ENCODE results near the gene CHST7.

The CHST7 gene

DNA sequence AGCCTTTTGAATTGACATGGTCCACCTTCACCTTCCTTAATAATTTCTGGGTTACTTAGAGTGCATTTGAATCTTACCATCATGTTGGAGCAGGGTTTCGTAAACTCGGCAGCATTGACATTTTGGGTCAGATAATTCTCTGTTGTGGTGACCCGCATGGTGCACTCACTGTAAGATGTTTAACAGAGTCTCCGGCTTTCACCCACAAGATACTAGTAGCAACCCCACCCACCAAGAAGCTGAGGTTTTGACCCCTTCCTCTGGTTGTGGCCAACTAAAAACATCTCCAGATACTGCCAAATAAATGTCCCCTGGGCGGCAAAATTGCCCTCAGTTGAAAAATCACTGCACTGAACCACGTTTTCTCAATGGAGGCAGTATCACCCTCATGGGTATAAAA is 62.7 kb downstream of the CHST7 start:
- no peak overlapping the region for H4K91ac ChIP-seq (ENCODE audit: low read length)
- H3K4me2 ChIP-seq (ENCODE audit: low read length, poor library complexity, severe bottlenecking) = no peak overlapping the region
- no peaks in the 10 kb centered on the region for H3K9me3 ChIP-seq (ENCODE audit: control insufficient read depth, low read length)
- no peak overlapping the region for H3K23ac ChIP-seq (ENCODE audit: low read length in 2 of 2)
- H3K79me1 ChIP-seq (replicated peaks; ENCODE audit: low read length, poor library complexity, severe bottlenecking) = no peaks in the 10 kb centered on the region
- H2BK12ac ChIP-seq (ENCODE audit: low read length in 2 of 2) = no peak overlapping the region
- H3K4me1 ChIP-seq (ENCODE audit: control insufficient read depth, insufficient read depth, low read depth, low read length) = no peaks in the 10 kb centered on the region
- H3K4me3 ChIP-seq (ENCODE audit: insufficient read depth in 1 of 2, low read depth in 1 of 2, low read length in 2 of 2) = no peak overlapping the region
- H2BK15ac ChIP-seq (ENCODE audit: low read depth, poor library complexity, severe bottlenecking) = no peak overlapping the region
- no peak overlapping the region for H2AK5ac ChIP-seq (ENCODE audit: low read length, severe bottlenecking)
- H3K9ac ChIP-seq (ENCODE audit: low read length) = peak overlapping the region; percentile 16
- no peak for DNase-seq
- no peak overlapping the region for H3K4ac ChIP-seq (ENCODE audit: low read depth in 1 of 2, low read length in 2 of 2)
- H3K27me3 ChIP-seq (ENCODE audit: control insufficient read depth in 1 of 2, insufficient read depth in 1 of 2, low read length in 2 of 2) = peaks cover 0 to 9% of the 10 kb centered on the region in 2 experiments
- H2BK5ac ChIP-seq (ENCODE audit: low read depth, low read length, poor library complexity, severe bottlenecking) = no peak overlapping the region
- H2AFZ ChIP-seq (ENCODE audit: low read depth, low read length) = no peak overlapping the region
- no peak overlapping the region for H2BK120ac ChIP-seq (ENCODE audit: low read depth, low read length)
- H3K18ac ChIP-seq (ENCODE audit: low read depth in 1 of 2, low read length in 2 of 2) = no peak overlapping the region
- WGBS = 91% methylated on average over 4 of the region's 6 CpGs
- no peak overlapping the region for H3K27ac ChIP-seq (ENCODE audit: low read length, poor library complexity, severe bottlenecking)
- no peak overlapping the region for H4K8ac ChIP-seq (ENCODE audit: low read length)
- peaks cover 0 to 1% of the 10 kb centered on the region in 2 experiments for H3K36me3 ChIP-seq (ENCODE audit: control insufficient read depth in 1 of 2, insufficient read depth in 2 of 2, low read depth in 1 of 2, low read length in 2 of 2)
- no peak overlapping the region for H3K14ac ChIP-seq (ENCODE audit: low read length in 2 of 2)

DNA sequence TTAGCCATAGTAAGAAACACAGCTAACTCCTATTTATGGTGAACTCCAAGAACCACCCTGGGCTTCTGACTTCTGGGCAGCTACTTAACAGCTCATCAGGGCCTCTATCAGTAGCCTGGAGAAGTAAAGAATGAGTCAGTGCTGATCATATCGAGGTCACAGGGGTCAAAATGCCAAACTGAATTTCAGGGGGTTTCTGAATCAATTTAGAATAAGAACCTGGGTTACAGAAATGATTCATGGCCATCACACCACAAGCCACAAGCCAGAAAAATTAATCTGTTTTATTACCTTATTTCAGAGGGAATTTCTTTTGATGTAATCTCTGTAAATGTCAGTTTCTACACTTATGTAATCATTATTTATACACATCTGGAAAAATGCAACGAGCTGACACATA is 64.4 kb downstream of the CHST7 start:
- Histone ChIP-seq H4K91ac (ENCODE audit: low read length) (no peak overlapping the region), H3K23ac (ENCODE audit: low read length in 2 of 2) (no peak overlapping the region), H2BK15ac (ENCODE audit: low read depth, poor library complexity, severe bottlenecking) (no peak overlapping the region), H3K18ac (ENCODE audit: low read depth in 1 of 2, low read length in 2 of 2) (no peak overlapping the region), H3K4ac (ENCODE audit: low read depth in 1 of 2, low read length in 2 of 2) (no peak overlapping the region), H3K27ac (ENCODE audit: low read length, poor library complexity, severe bottlenecking) (no peak overlapping the region), H2BK12ac (ENCODE audit: low read length in 2 of 2) (no peak overlapping the region), H3K14ac (ENCODE audit: low read length in 2 of 2) (no peak overlapping the region), H3K4me2 (ENCODE audit: low read length, poor library complexity, severe bottlenecking) (no peak overlapping the region), H3K4me3 (ENCODE audit: insufficient read depth in 1 of 2, low read depth in 1 of 2, low read length in 2 of 2) (no peak overlapping the region), H3K36me3 (ENCODE audit: control insufficient read depth in 1 of 2, insufficient read depth in 2 of 2, low read depth in 1 of 2, low read length in 2 of 2) (peaks cover 0 to 6% of the 10 kb centered on the region in 2 experiments), H2AK5ac (ENCODE audit: low read length, severe bottlenecking) (no peak overlapping the region), H3K9me3 (ENCODE audit: control insufficient read depth, low read length) (no peaks in the 10 kb centered on the region), H3K79me1 (replicated peaks; ENCODE audit: low read length, poor library complexity, severe bottlenecking) (no peaks in the 10 kb centered on the region), H3K9ac (ENCODE audit: low read length) (no peak overlapping the region), H4K8ac (ENCODE audit: low read length) (no peak overlapping the region), H2BK120ac (ENCODE audit: low read depth, low read length) (no peak overlapping the region), H3K27me3 (ENCODE audit: control insufficient read depth in 1 of 2, insufficient read depth in 1 of 2, low read length in 2 of 2) (peaks cover 0 to 16% of the 10 kb centered on the region in 2 experiments), H3K4me1 (ENCODE audit: control insufficient read depth, insufficient read depth, low read depth, low read length) (no peaks in the 10 kb centered on the region), H2BK5ac (ENCODE audit: low read depth, low read length, poor library complexity, severe bottlenecking) (no peak overlapping the region), H2AFZ (ENCODE audit: low read depth, low read length) (no peak overlapping the region)
- WGBS = no CpG with 5 or more reads among the region's 2 CpGs
- DNase-seq = no peak

DNA sequence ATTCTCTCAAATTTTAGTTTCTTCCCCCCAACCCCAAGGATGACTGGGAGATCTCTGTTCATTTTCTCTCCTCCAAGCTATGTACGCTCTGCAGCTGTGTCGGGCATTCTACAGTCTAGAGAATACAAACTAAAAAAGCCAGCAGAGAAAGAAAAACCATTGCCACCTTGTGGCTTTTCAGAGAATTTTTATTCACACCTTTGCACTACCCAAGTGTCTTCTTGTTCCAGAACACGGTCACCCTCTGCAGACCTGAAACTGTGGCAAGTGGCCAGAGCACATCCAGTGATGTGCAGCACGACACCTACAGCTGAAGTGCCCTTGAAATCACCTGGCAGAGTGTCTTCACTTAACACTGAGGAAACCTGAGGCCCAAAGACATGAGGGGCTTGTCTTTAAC is 68.6 kb downstream of the CHST7 start:
- H3K14ac ChIP-seq (ENCODE audit: low read length in 2 of 2) = no peak overlapping the region
- peaks cover 0 to 23% of the 10 kb centered on the region in 2 experiments for H3K27me3 ChIP-seq (ENCODE audit: control insufficient read depth in 1 of 2, insufficient read depth in 1 of 2, low read length in 2 of 2)
- peak; percentile 54 for DNase-seq
- no peak overlapping the region for H3K23ac ChIP-seq (ENCODE audit: low read length in 2 of 2)
- H3K4me3 ChIP-seq (ENCODE audit: insufficient read depth in 1 of 2, low read depth in 1 of 2, low read length in 2 of 2) = no peak overlapping the region
- H4K8ac ChIP-seq (ENCODE audit: low read length) = no peak overlapping the region
- H3K9ac ChIP-seq (ENCODE audit: low read length) = no peak overlapping the region
- no peaks in the 10 kb centered on the region for H3K9me3 ChIP-seq (ENCODE audit: control insufficient read depth, low read length)
- no peak overlapping the region for H2BK5ac ChIP-seq (ENCODE audit: low read depth, low read length, poor library complexity, severe bottlenecking)
- H3K36me3 ChIP-seq (ENCODE audit: control insufficient read depth in 1 of 2, insufficient read depth in 2 of 2, low read depth in 1 of 2, low read length in 2 of 2) = peaks cover 9 to 20% of the 10 kb centered on the region in 2 experiments
- H3K4ac ChIP-seq (ENCODE audit: low read depth in 1 of 2, low read length in 2 of 2) = no peak overlapping the region
- no peaks in the 10 kb centered on the region for H3K79me1 ChIP-seq (replicated peaks; ENCODE audit: low read length, poor library complexity, severe bottlenecking)
- H3K18ac ChIP-seq (ENCODE audit: low read depth in 1 of 2, low read length in 2 of 2) = no peak overlapping the region
- H2AK5ac ChIP-seq (ENCODE audit: low read length, severe bottlenecking) = no peak overlapping the region
- H3K4me2 ChIP-seq (ENCODE audit: low read length, poor library complexity, severe bottlenecking) = no peak overlapping the region
- H4K91ac ChIP-seq (ENCODE audit: low read length) = no peak overlapping the region
- H2AFZ ChIP-seq (ENCODE audit: low read depth, low read length) = no peak overlapping the region
- H2BK12ac ChIP-seq (ENCODE audit: low read length in 2 of 2) = no peak overlapping the region
- no peaks in the 10 kb centered on the region for H3K4me1 ChIP-seq (ENCODE audit: control insufficient read depth, insufficient read depth, low read depth, low read length)
- 67% methylated on average over 4 of the region's 4 CpGs for WGBS
- H2BK120ac ChIP-seq (ENCODE audit: low read depth, low read length) = no peak overlapping the region
- H2BK15ac ChIP-seq (ENCODE audit: low read depth, poor library complexity, severe bottlenecking) = no peak overlapping the region
- H3K27ac ChIP-seq (ENCODE audit: low read length, poor library complexity, severe bottlenecking) = no peak overlapping the region

DNA sequence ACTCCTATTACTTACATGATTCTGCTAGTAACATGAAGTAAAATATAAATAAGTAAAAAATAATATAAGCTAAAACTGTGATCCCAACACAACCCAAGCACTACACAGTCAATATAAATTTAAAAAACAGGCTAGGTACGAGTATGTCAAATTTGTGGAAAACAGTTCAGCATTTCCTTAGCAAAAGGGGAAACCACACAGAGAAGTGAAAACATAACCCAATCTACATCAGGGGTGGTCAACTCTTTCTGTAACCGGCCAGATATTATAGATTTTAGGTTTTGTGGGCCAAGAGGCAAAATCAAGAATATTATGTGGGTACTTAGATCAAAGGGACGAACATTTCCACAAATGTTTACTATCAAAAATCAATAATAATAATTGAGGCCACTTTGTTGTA is 70.1 kb downstream of the CHST7 start:
- Histone ChIP-seq H3K36me3 (ENCODE audit: control insufficient read depth in 1 of 2, insufficient read depth in 2 of 2, low read depth in 1 of 2, low read length in 2 of 2) (peaks cover 10 to 33% of the 10 kb centered on the region in 2 experiments), H3K14ac (ENCODE audit: low read length in 2 of 2) (no peak overlapping the region), H3K9me3 (ENCODE audit: control insufficient read depth, low read length) (no peaks in the 10 kb centered on the region), H4K8ac (ENCODE audit: low read length) (no peak overlapping the region), H3K4me2 (ENCODE audit: low read length, poor library complexity, severe bottlenecking) (no peak overlapping the region), H2BK15ac (ENCODE audit: low read depth, poor library complexity, severe bottlenecking) (no peak overlapping the region), H3K4me1 (ENCODE audit: control insufficient read depth, insufficient read depth, low read depth, low read length) (no peaks in the 10 kb centered on the region), H4K91ac (ENCODE audit: low read length) (no peak overlapping the region), H3K4me3 (ENCODE audit: insufficient read depth in 1 of 2, low read depth in 1 of 2, low read length in 2 of 2) (no peak overlapping the region), H2BK12ac (ENCODE audit: low read length in 2 of 2) (no peak overlapping the region), H3K18ac (ENCODE audit: low read depth in 1 of 2, low read length in 2 of 2) (no peak overlapping the region), H2BK120ac (ENCODE audit: low read depth, low read length) (no peak overlapping the region), H3K23ac (ENCODE audit: low read length in 2 of 2) (no peak overlapping the region), H2AFZ (ENCODE audit: low read depth, low read length) (no peak overlapping the region), H3K79me1 (replicated peaks; ENCODE audit: low read length, poor library complexity, severe bottlenecking) (no peaks in the 10 kb centered on the region), H3K9ac (ENCODE audit: low read length) (no peak overlapping the region), H2BK5ac (ENCODE audit: low read depth, low read length, poor library complexity, severe bottlenecking) (no peak overlapping the region), H3K27ac (ENCODE audit: low read length, poor library complexity, severe bottlenecking) (no peak overlapping the region), H3K4ac (ENCODE audit: low read depth in 1 of 2, low read length in 2 of 2) (no peak overlapping the region), H2AK5ac (ENCODE audit: low read length, severe bottlenecking) (no peak overlapping the region), H3K27me3 (ENCODE audit: control insufficient read depth in 1 of 2, insufficient read depth in 1 of 2, low read length in 2 of 2) (peaks cover 0 to 27% of the 10 kb centered on the region in 2 experiments)
- 100% methylated on average over 1 of the region's 3 CpGs for WGBS
- no peak for DNase-seq
